ENCODE results near the gene GPR89A. TPM values are rescaled to one million over a fixed set of nuclear protein-coding genes. Genes with fewer than 3 reads are reported as not detected.

The GPR89A gene
- polyA plus RNA-seq, 1 of the 3 experiments (the other 2 are of a cell fraction), result 10.5 TPM

- CTCF ChIA-PET, result no interaction called here
- no peaks in the 10 kb centered on the region for H3K36me3 ChIP-seq (replicated peaks in 1 of 2; ENCODE audit: control insufficient read depth in 1 of 2, insufficient read depth in 2 of 2, low read length in 1 of 2)
- H3K27me3 ChIP-seq (ENCODE audit: insufficient read depth), result no peaks in the 10 kb centered on the region
- H3K79me2 ChIP-seq (ENCODE audit: insufficient read depth), result no peaks in the 10 kb centered on the region
- H3K27ac ChIP-seq (ENCODE audit: low read depth in 2 of 2, low read length in 1 of 2), result no peak overlapping the region
- 90% methylated on average over 3 of the region's 6 CpGs for WGBS (ENCODE audit: low lambda C conversion rate)
- H4K20me1 ChIP-seq (ENCODE audit: insufficient read depth), result no peaks in the 10 kb centered on the region
- DNase-seq, result no peak
- no peaks in the 10 kb centered on the region for H3K9me2 ChIP-seq
- no peak overlapping the region for H3K4me2 ChIP-seq
- TF ChIP-seq FOXM1 (IDR thresholded peaks at IDR 0.05; ENCODE audit: low read depth) (no peak), SMC3 (IDR thresholded peaks at IDR 0.05; ENCODE audit: low read depth, low read length) (no peak), NFIC (IDR thresholded peaks at IDR 0.05; ENCODE audit: borderline replicate concordance) (no peak), JUND (IDR thresholded peaks at IDR 0.05) (no peak)
- no peak overlapping the region for H2AFZ ChIP-seq (ENCODE audit: low read depth)
- peaks cover 0 to 4% of the 10 kb centered on the region in 2 experiments; a peak in 1 of 4 replicates for H3K4me1 ChIP-seq (ENCODE audit: control insufficient read depth in 1 of 2, insufficient read depth in 2 of 2, low read depth in 1 of 2, low read length in 1 of 2)
- no peaks in the 10 kb centered on the region for H3F3A ChIP-seq (replicated peaks; ENCODE audit: insufficient read depth)
- no peak overlapping the region for H3K9ac ChIP-seq
- H3K9me3 ChIP-seq, result no peaks in the 10 kb centered on the region
- POLR2A ChIA-PET, result no interaction called here
- H3K4me3 ChIP-seq (ENCODE audit: low read depth in 2 of 2, low read length in 1 of 2), result no peak overlapping the region
Measured at GRCh38 chr1:145688924-145689323, 81.1 kb downstream of the GPR89A start.

- Histone ChIP-seq H3K36me3 (replicated peaks in 1 of 2; ENCODE audit: control insufficient read depth in 1 of 2, insufficient read depth in 2 of 2, low read length in 1 of 2) (no peaks in the 10 kb centered on the region), H3K9me3 (no peaks in the 10 kb centered on the region), H3F3A (replicated peaks; ENCODE audit: insufficient read depth) (no peaks in the 10 kb centered on the region), H3K27me3 (ENCODE audit: insufficient read depth) (no peaks in the 10 kb centered on the region), H2AFZ (ENCODE audit: low read depth) (no peak overlapping the region), H4K20me1 (ENCODE audit: insufficient read depth) (no peaks in the 10 kb centered on the region), H3K4me3 (ENCODE audit: low read depth in 2 of 2, low read length in 1 of 2) (no peak overlapping the region), H3K9ac (no peak overlapping the region), H3K27ac (ENCODE audit: low read depth in 2 of 2, low read length in 1 of 2) (no peak overlapping the region), H3K4me2 (no peak overlapping the region), H3K79me2 (ENCODE audit: insufficient read depth) (no peaks in the 10 kb centered on the region), H3K9me2 (no peaks in the 10 kb centered on the region), H3K4me1 (ENCODE audit: control insufficient read depth in 1 of 2, insufficient read depth in 2 of 2, low read depth in 1 of 2, low read length in 1 of 2) (peaks cover 0 to 4% of the 10 kb centered on the region in 2 experiments; a peak in 1 of 4 replicates)
- no peak for TF ChIP-seq POLR2AphosphoS5 (IDR thresholded peaks at IDR 0.05; ENCODE audit: low read depth, low read length)
- no peak for TF ChIP-seq RXRA (IDR thresholded peaks at IDR 0.05; ENCODE audit: borderline replicate concordance, low read depth)
- TF ChIP-seq ZBTB33 (IDR thresholded peaks at IDR 0.05; ENCODE audit: borderline replicate concordance, low read depth), result no peak
- TF ChIP-seq NRF1 (IDR thresholded peaks at IDR 0.05; ENCODE audit: low read depth, low read length), result no peak
- TF ChIP-seq FOXM1 (IDR thresholded peaks at IDR 0.05; ENCODE audit: low read depth), result no peak
- TF ChIP-seq FOXJ3 (CRISPR knock-in tag; IDR thresholded peaks at IDR 0.05), result no peak
- TF ChIP-seq USF1 (IDR thresholded peaks at IDR 0.05; ENCODE audit: borderline replicate concordance, low read depth), result no peak
- no peak for TF ChIP-seq MXI1 (IDR thresholded peaks at IDR 0.05; ENCODE audit: low read depth, low read length)
- no peak for TF ChIP-seq SIN3A (IDR thresholded peaks at IDR 0.05; ENCODE audit: borderline replicate concordance, low read depth, low read length)
- TF ChIP-seq TAF1 (IDR thresholded peaks at IDR 0.05; ENCODE audit: borderline replicate concordance, low read depth, low read length), result no peak
- no peak for TF ChIP-seq EP300 (IDR thresholded peaks at IDR 0.05; ENCODE audit: borderline replicate concordance in 1 of 2, low read depth in 1 of 2, low read length in 1 of 2)
- no peak for TF ChIP-seq MAX (IDR thresholded peaks at IDR 0.05; ENCODE audit: low read depth)
- TF ChIP-seq TCF12 (IDR thresholded peaks at IDR 0.05), result no peak
- no peak for TF ChIP-seq GABPA (IDR thresholded peaks at IDR 0.05; ENCODE audit: low read depth)
- TF ChIP-seq JUND (IDR thresholded peaks at IDR 0.05), result no peak
- no peak for TF ChIP-seq CHD2 (IDR thresholded peaks at IDR 0.05; ENCODE audit: low read length, partially characterized antibody)
- no peak for TF ChIP-seq RCOR1 (IDR thresholded peaks at IDR 0.05; ENCODE audit: low read length)
- no peak for TF ChIP-seq REST (IDR thresholded peaks at IDR 0.05; ENCODE audit: low read depth, low read length)
- TF ChIP-seq YY1 (IDR thresholded peaks at IDR 0.05; ENCODE audit: low read depth), result no peak
- TF ChIP-seq CTCF (IDR thresholded peaks at IDR 0.05), result no peak
- WGBS (ENCODE audit: low lambda C conversion rate), result 94% methylated on average over 6 of the region's 6 CpGs
- POLR2A ChIA-PET, result no interaction called here
- CTCF ChIA-PET, result no interaction called here
- DNase-seq, result no peak
Measured at GRCh38 chr1:145689922-145690321, 82.1 kb downstream of the GPR89A start.

Data from SK-N-SH (cell line).